RCC 7860 (cell line): ENCODE results near the gene MEGF10.
A peak's percentile ranks its signal among the peaks of the same experiment; 100 is the strongest.
"Not testable (repeated sequence)": the region's sequence is repeated elsewhere in the genome, so short reads cannot be mapped to it uniquely, and the experiment has no call there.

Source experiments
- DNase-seq: peaks from one replicate; pipeline ENCODE4 v3.0.0-alpha.2; 2015; ENCODE audit warnings: low spot score
- FAIRE-seq: peaks from 2 replicates; lab custom pipeline; 2012; peaks lifted over from hg19 to GRCh38; lab: Jason Lieb, UNC

Gene MEGF10

DNA sequence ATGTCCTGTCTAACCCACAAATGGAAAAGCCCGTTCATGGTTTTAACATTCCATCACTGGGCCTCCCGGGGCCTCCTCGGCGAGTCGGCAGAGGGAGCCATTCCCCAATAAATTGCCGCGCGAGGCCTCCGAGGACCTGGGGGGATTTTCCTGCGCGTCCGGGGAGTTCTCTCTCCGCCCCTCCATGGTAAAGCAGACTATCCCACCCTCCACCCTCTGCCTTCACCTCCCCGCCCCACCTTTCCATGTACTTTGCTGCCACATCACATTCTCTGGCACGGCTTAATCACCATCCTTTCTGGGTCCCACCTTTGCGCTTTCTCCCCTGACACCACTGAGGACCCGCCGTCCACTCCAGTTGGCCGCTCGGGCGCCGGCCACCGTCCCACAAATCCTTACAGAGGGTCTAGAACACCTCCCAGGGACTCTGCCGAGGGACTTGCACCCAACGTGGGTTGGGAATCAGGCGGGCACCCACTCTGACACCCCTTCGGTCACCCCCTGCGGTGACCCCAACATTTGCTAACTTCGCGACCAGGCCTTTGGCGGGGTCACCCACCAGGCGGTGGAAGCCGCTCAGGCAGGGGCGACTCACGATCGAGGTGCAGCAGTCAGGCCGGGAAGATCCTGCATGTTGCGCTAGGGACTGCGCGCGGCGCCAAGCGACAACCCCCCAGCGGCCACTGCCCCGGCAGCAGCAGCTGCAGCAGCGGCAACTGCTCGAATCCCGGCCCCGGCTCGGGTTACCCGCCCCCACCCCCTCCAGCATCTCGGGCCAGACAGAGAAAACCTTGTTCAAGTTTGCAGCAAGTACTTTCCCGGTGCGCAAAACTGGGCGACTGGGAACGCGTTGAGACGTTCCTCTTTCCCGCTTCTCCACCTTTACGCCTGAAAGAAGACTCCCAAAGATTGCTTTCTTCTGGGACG, at the start of gene MEGF10:
MEGF10 (plus strand) TSS at position 778 of the 927 bp plus-strand sequence. CDS start 40,513 bp downstream, outside the sequence.
- DNase-seq = no peak

DNA sequence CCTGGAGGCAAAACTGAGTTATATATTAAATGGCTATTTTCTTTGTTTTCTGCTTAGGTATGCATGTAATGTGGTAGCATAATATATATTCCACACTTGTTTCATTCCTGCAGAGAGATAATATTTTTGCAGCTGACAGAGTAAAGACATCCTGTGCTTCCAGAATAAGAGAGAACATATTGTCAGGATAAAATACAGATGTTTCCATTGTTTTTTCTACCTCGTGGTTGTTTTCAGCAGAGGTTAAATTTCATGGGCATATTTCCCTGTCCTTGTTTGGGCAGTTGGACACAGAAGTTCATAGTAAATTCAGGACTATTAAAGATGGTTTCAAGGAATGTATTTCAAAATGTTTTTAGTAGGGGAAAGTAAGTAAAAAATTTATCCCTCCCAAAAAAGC, 47.6 kb upstream of the MEGF10 start:
- no peak for DNase-seq
- FAIRE-seq = no peak

More for the DNA sequence above, at the start of gene MEGF10:
- FAIRE-seq = no peak

DNA sequence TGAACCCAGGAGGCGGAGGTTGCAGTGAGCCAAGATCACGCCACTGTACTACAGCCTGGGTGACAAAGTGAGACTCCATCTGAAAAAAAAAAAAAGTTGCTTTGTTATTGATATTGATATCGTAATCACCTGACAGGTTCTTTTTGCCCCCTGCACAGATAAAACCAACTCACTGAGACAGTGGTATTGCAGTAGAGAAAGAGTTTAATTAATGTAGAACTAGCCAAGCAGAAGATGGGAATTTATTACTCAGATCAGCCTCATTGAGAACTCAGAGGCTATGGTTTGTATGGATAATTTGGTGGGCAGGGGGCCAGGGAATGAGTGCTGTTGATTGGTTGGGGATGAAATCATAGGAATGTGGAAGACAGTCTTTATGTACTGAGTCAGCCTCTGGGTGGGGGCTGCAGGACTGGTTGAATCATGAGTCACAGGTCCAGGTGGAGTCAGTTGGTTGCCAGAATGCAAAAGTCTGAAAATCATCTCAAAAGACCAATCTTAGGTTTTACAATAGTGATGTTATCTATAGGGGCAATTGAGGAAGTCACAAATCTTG, 35.8 kb upstream of the MEGF10 start:
- peak; percentile 94 for DNase-seq
- peak; percentile 82 for FAIRE-seq

DNA sequence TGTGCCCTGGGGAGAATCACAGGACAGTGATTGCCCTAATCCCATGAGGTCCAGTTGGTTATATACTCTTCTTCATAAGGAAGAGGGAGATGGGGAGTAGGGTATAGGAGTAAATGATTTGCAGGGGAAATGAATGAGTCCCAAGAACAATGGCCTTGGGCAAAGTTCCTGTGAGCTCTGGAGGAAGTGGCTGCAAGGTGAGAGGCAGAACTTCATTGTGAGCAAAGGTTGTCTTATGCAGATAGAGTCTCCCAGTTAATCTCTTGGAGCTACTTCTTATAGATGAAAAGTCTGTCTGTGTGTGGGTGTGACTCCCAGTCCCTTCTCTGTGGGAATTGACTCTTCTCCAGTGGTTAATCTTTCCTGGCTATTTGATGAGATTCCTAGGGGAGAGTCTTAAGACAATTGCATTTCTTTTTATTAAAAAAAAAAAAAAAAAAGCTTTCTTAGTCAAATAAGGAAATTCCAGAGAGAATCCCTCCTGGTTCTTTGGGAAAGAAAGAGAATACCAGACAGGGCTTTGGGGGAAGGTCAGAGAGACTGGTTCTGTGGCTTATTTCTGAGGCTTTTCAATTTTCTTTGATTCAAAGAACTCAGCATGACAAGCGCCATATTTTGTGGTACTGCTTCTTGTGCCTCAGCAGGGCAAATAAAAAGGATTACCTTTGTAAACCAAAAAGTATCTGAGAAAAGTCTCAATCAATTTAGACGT, 33.6 kb upstream of the MEGF10 start:
- DNase-seq (no peak), FAIRE-seq (no peak)

DNA sequence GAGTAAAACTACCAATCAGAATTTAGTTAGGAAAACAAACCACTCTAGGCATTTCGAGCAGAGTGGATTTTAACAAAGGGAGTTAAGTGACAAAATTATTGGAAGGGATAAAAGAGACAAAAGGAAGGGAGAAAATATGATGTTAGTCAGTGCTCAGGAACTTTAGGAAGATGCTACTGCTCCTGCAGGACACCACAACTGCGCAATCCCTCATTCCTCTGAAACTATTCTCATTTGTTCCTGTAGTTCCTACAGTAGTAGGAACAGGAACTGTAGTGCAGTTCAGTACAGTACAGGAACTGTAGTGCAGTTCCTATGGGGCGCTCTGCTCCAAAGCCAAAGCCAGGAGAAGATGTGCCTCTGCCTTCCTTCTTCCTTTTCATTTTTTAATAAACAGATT, 29.9 kb upstream of the MEGF10 start:
- no peak for FAIRE-seq
- no peak for DNase-seq

DNA sequence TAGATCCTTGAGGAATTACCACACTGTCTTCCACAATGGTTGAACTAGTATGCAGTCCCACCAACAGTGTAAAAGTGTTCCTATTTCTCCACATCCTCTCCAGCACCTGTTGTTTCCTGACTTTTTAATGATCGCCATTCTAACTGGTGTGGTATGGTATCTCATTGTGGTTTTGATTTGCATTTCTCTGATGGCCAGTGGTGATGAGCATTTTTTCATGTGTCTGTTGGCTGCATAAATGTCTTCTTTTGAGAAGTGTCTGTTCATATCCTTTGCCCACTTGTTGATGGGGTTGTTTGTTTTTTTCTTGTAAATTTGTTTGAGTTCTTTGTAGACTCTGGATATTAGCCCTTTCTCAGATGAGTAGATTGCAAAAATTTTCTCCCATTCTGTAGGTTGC, 25.1 kb upstream of the MEGF10 start:
- not testable (repeated sequence) for DNase-seq, FAIRE-seq

DNA sequence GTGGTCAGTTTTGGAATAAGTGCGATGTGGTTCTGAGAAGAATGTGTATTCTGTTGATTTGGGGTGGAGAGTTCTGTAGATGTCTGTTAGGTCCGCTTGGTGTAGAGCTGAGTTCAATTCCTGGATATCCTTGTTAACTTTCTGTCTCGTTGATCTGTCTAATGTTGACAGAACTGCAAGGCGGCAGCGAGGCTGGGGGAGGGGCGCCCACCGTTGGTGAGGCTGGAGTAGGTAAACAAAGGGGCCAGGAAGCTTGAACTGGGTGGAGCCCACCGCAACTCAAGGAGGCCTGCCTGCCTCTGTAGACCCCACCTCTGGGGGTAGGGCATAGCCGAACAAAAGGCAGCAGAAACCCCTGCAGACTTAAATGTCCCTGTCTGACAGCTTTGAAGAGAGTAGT, 22.3 kb upstream of the MEGF10 start:
- not testable (repeated sequence) for FAIRE-seq, DNase-seq

DNA sequence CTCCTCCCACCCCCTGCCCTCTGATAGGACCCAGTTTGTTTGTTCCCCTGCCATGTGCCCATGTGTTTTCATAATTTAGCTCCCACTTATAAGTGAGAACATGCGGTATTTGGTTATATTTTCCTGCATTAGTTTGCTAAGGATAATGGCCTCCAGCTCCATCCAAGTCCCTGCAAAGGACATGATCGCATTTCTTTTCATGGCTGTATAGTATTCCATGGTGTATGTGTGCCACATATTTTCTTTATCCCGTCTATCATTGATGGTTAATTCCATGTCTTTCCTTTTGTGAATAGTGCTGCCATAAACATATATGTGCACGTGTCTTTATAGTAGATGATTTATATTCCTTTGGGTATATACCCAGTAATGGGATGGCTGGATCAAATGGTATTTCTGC, 19.9 kb upstream of the MEGF10 start:
- not testable (repeated sequence) for DNase-seq, FAIRE-seq

DNA sequence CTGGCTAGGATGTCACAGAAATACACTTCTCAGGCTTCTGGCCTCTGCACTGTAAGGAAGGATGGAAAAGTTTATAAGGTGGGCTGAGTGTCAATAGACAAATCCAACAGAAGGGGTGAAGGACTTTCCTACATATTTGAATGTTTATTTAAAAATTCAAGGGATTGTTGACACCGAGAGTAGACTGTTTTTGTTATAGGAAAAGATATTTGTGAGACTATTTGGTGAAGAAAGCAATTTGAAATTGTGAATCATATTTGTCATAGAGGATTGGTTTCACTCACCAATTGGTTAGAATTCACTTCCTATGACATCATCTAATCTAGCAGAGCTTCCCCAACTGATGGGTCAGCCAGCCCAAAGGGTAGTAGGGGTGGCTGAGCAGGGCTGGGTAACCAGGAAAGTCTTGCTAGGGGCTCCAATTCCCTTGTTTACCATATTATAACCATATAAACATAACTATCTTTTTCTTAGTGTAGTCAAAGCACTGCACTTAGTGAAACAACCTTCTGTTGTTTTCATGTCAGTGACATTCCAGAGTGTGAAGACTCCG, 14.9 kb upstream of the MEGF10 start:
- FAIRE-seq (no peak), DNase-seq (no peak)

DNA sequence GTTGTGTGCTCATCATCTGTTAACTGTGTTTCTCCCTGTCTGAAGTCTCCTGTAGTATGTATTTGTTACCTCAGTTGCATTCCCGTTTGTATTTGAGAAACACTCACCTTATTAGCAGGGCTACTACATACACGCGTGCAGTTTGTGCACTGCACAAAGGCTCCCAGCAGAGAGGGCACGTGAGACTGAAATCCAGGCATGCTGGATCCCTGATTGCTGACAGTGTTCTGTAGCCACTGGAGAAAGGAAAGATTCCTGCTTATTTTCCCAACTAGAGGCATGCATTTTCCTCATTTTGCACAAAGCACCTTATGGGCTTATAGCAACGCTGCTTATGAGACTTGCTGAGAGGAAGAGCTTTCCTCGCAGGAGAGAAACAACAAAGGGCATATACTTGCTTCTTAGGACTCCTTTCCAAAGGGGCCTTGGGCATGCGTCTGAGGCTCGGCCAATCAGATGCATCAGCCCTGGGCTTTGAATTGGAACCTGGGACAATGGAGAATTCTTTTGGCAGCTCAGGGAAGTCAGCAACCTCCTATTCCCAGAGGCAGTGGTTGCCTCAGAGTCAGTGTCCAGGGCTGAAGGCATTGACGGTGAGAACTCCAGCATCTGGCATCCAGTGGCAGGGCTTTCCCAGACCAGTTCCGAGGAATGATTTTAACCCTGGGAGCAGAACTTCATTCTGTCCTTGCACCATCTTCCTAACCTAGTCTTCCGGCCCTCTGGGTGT, 9.9 kb upstream of the MEGF10 start:
- FAIRE-seq = no peak
- DNase-seq = no peak

DNA sequence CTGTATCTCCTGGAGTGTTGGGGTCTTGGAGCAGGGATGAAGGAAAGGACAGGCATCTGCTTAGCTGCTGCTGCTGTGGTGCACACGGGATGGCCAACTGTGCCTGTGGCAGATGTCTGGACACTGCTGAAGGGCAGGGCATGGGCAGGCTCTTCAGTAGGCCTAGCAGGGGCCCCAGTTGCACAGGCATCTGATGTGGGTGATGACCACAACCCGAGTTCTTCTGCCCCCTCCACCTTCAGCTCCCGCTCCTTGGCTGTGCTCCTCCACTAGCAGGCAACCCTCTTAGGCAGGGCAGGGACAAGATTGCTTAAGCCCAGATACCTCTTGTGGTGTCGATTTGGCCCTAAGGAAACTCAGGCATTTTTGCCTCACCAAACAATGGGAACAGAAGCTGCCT, 9.0 kb upstream of the MEGF10 start:
- no peak for FAIRE-seq
- DNase-seq = no peak

DNA sequence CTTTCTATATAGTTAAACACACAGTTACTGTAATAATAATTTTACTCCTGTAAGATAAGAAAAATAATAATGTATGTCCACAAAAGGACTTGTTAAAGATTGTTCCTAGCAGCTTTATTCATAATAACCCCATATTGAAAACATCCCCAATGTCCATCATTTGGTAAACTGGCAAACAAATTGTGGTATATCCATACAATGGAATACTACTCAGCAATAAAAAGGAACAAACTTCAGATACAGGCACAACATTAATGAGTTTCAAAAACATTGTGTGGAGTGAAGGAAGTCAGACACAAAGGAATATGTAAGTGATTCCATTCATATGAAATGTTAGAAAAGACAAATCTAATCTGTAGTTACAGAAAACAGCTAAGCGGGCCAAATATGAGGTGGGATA, 1.9 kb upstream of the MEGF10 start:
- FAIRE-seq = no peak
- no peak for DNase-seq

DNA sequence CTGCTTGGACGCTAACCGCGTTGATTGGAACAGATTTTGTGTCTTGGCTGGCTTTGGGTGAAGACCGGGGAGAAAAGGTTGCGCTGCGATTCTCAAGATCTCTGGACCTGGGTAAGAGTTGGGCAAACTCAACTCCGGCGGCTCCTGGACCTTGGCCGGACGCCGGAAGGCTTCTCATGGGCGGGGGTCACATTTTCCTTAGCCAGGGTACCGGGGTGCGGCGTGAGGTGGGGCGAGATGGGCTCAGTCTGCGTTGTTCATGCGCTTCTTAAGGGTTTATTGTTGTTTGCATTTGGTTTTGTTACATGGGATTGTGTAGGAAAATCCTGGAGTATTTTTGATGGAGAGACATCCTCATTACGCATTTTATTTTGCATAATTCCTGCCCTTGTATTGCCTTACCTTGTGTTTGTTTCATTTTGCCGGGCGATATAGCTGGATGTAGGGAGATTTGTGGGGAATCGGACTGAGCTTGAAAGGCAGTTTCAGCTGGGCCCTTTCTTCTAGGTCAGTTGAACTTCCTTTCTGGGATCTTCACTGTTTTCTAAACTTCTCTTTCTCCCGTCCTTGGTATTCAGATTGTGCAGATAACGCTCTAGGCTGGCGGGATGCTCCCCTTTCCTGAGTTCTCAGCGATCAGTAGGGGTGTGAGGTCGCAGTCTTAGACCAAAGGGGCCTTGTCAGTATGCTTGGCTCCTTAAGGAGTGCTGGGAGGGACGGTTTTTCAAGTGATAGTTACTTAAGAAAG, 524 bp downstream of the MEGF10 start:
- DNase-seq (no peak), FAIRE-seq (no peak)

DNA sequence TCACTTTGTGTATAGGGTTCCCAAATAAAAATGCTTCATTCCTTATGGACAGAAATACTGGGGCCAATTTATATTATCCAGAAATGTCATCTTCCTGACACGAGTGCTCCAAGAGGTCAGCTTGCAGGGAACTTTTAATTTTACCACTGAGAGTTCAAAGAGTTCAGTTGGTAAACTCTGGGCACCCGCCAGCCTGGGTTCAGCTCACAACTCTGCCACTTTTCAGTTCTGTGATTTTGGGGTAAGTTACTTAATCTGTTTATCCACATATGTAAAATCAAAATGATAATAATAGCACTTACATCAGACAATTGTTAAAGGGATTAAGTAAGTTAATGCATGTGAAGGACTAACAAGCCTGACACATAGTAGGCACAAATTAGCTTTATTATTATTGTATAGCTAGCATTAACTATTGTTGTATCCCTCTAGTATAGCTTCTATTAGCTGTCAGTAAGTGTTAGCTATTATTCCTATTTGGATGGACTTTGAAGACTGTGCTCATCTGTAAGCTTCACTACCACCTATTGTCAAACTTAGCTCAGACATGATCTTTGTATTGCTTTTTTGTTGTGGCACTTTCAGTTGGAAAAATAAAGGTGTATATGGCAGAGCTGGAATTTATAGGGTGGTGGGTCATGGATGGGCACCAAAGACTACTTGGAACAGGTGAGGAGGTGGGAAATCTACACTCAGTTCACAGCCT, 1.6 kb downstream of the MEGF10 start:
- FAIRE-seq (no peak), DNase-seq (no peak)

DNA sequence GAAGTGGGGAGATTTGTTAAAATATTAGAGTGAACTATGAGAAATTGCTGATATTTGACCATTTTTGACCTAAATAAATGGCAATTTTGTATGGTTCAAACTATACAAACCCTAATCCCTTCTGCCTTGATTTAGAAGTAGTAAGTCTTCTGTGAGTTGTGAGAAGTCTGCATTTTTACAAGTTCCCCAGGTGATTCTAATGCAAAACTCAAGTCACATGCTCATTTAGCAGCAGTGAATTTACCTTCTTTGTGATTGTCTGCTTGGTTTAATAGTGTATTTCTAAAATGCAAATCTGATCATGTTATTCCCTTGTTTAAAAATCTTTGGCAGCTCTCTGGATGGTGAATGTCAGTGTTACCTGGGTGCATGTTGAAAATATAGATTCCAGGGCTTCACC, 2.8 kb downstream of the MEGF10 start:
- FAIRE-seq (no peak), DNase-seq (no peak)

DNA sequence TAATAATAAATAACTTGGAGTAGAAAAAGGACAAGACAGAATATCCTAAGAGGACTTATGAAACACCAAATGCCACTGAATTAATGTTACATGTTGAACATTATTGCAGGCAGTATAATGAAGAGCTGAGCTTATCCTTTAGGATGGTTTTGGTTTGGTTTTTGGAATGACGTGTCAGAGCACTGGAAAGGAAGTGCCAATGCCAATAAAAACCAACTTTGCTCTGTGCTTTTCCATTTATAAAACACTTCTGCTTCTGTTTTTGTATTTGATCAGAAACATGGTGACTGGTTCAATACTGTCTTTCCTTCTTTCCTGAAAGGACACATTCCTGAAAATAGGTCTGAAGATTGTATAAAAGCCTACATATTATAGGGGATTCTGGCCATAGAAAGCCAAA, 4.2 kb downstream of the MEGF10 start:
- FAIRE-seq = no peak
- no peak for DNase-seq

DNA sequence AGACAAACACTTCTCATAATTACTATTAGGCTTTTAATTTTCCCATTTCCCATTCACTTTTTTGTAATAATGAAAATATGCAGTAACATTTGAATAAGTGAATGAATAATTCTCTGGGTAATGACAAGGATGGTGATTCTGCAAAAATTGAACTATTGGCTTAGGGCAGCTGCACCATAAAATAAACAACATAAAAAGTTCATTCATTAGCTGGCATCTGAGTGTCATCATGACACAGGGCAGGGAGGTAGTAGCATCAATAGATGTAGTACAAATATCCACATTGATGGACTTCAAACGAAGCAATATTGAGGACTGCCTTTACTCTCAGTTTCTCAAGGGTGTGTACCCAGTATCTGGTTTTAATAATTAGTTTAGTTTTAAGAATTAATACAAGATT, 4.9 kb downstream of the MEGF10 start:
- FAIRE-seq (no peak), DNase-seq (no peak)

DNA sequence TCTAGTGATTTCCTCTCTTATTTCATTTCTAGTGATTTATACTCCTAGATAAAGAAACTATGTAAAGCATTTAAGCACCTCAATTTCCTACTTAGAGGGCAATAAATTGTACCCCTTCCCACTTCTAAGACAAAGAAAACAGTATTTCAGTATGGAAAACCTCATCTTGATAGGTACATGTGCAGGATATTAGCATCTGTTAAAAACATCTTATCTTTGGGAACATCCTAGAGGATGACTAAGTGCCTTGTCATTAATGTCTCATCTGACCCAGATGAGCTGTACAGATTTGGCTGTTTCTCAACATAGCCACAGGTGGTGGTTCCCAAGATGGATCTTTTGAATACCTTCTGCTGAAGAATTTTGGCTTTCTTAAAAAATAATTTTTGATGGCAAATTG, 5.7 kb downstream of the MEGF10 start:
- FAIRE-seq = peak; percentile 93

DNA sequence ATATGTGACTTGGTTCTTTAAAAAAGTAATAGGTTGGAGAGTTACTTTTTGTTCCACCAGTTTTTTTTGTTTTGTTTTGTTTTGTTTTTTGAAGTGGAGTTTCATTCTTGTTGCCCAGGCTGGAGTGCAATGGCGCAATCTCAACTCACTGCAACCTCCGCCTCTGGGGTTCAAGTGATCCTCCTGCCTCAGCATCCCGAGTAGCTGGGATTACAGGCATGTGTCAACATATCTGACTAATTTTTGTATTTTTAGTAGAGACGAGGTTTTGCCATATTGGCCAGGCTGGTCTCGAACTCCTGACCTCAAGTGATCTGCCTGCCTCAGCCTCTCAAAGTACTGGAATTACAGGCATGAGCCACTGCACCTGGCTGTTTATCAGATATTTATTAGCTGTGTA, 6.3 kb downstream of the MEGF10 start:
- FAIRE-seq, DNase-seq: not testable (repeated sequence)

More for the DNA sequence above, 5.7 kb downstream of the MEGF10 start:
- peak; percentile 69 for DNase-seq
